Skeletal muscle tissue (tissue), 1 donor: ENCODE results near the gene TEX48. TPM values are rescaled to one million over a fixed set of nuclear protein-coding genes. Genes with fewer than 3 reads are reported as not detected.

Experiments
- total RNA-seq: library from RNA; depleted of rRNA; stranded (reverse); fragments of >200 nt; gene quantifications from one replicate; pipeline ENCODE4 v1.2.3, GENCODE V29; 2014

TEX48 gene
- total RNA-seq, 1 donor from 2014 or later: not detected

Other genes starting within 250 kb of the TEX48 start
- 0.52 TPM for gene WHRN, start 176.7 kb downstream of the TEX48 start, total RNA-seq
- gene ATP6V1G1, start 94.4 kb downstream of the TEX48 start, total RNA-seq: 56.9 TPM
- gene TMEM268, start 70.9 kb downstream of the TEX48 start, total RNA-seq: 2.6 TPM
- not detected for gene TEX53, start 24.4 kb downstream of the TEX48 start, total RNA-seq
- gene TNFSF15, start 123.8 kb upstream of the TEX48 start, total RNA-seq: 0.52 TPM
- gene TNFSF8, start 248.4 kb upstream of the TEX48 start, total RNA-seq: 1.0 TPM